Measurements from ENCODE around the gene HECW1.
A peak's percentile ranks its signal among the peaks of the same experiment; 100 is the strongest.

HECW1 gene

DNA sequence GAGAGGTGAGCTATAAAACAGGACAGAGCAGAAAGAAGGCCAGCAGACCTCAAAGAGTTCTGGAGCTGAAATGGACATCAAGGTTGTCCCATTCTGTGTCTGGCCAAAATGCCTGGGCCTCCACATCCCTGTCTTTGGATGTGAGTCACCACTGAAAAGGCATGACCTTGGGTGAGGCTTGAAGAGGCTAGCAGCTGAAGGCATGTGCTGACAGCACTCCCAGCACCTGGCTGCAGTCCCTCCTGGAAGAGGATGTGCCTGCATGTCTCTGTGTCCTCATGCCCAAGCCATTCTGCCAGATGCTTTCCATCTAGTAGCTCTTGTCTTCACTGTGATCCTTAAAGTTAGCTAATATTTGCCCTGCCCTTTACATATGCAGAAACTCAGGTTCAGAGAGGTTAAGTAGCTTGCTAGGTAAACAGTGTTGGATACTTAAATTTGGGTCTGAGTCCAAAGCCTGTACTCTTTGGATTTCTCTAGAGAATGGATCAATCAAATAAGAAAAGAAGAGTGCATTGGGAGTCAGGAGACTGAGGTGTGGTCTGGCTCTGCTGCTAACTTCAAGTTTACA, 35.8 kb downstream of the HECW1 start:
- peak; percentile 21 for DNase-seq (ENCODE audit: low spot score)

GRCh38 chr7:43151076-43151475, 38.6 kb downstream of the HECW1 start:
- no peak for DNase-seq (ENCODE audit: low spot score)

DNA sequence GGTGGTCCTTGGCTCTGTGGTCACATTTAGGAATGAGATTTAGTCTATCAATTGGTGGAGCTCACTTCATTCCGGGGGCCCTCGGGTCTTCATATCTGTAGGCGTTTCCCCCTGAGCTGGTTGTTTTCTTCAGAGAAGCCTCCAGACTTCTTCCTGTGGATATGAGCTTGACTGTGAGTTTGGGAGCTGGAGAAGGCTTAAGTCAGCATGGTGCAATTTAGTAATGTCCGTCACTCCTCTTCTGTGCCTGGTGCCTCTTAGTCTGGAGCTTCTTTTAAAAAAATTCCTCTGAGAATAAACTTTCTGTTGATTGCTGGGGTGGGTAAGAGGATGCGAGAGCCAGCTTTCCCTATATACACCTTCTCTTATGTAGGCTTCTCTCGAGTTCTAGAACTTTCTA, 40.2 kb downstream of the HECW1 start:
- no peak for DNase-seq (ENCODE audit: low spot score)

DNA sequence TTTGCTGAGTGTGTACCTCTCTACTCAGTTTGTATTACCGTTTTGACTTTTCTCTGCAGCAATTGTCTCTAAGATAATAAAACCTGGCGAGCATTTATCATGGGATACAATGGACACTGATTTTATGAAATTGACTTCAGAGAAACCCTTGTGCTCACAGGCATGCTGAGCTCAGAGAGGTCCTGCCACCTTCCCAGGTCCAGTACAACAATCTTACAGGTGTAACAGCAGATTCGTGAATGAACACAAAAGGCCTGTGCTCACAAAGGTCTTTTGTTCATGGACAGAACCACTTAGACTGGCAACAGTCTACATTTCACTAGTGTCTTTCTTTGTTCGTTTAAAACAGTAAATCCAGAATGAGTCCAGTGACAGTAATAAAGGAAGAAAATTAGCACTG, 43.2 kb downstream of the HECW1 start:
- no peak for DNase-seq (ENCODE audit: low spot score)

GRCh38 chr7:43163885-43164284, 51.4 kb downstream of the HECW1 start:
- DNase-seq (ENCODE audit: low spot score) = no peak

DNA sequence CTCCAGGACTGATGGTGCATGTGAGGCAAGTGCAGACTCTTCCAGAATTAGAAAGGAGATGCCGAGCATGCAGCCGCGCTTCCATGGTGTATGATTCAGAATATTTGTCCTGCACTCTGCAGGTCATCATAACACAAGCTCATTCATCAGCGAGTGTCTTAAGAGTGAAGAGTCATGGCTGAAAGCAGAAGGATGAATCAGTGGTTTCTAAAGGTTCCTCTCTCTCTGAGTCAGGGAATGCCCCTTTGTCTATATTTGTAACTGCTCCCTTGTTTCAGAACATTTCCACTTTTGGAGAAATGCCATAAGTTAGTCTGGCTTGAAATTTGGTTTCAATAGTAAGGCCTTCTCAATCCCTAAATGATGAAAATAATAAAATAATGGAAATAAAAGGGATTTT, 52.3 kb downstream of the HECW1 start:
- DNase-seq (ENCODE audit: low spot score) = peak; percentile 82

- DNase-seq (ENCODE audit: low spot score) = no peak
These were observed 54.2 kb downstream of the HECW1 start for GRCh38 chr7:43166686-43167085.

GRCh38 chr7:43169076-43169475, 56.6 kb downstream of the HECW1 start:
- DNase-seq (ENCODE audit: low spot score) = no peak

DNA sequence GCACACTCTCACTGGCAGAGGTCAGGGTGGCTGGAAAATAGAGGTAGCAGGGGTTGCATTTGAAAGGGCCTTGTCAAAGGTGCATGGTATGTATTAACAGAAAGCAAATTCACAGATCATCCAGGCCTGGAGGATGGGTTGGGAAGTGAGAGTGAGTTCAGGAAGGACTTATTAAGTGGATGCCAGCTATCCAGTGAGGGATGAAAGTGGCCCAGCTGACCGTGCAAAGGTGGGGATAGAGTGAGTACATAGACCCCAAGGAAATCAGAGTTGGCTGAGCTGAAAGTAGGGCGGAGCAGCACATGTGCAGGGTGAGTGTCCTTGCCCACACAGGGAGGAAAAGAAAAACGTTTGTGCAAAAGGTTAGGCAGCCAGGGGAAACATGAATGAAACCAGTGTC, 58.1 kb downstream of the HECW1 start:
- no peak for DNase-seq (ENCODE audit: low spot score)

- DNase-seq (ENCODE audit: low spot score) = no peak
These were observed 63.2 kb downstream of the HECW1 start for GRCh38 chr7:43175570-43176200.

DNA sequence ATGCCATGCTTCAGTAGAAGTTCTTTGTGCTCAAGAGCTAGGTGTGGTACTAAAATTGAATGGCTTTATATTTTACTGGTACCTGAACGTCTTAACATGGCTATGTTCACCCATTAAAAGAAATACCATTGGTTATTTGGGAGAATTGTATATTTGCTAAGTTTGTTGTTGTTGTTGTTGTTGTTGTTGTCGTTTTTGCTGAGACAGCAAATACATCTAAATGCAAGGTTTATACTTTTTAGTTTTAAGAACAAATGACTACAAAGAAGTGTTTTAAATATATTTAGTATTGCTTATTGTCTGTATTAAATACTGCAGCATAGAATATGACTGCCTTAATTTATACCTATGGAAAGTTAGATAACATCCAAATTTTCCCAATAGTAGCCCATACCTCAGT, 66.9 kb downstream of the HECW1 start:
- no peak for DNase-seq (ENCODE audit: low spot score)

DNA sequence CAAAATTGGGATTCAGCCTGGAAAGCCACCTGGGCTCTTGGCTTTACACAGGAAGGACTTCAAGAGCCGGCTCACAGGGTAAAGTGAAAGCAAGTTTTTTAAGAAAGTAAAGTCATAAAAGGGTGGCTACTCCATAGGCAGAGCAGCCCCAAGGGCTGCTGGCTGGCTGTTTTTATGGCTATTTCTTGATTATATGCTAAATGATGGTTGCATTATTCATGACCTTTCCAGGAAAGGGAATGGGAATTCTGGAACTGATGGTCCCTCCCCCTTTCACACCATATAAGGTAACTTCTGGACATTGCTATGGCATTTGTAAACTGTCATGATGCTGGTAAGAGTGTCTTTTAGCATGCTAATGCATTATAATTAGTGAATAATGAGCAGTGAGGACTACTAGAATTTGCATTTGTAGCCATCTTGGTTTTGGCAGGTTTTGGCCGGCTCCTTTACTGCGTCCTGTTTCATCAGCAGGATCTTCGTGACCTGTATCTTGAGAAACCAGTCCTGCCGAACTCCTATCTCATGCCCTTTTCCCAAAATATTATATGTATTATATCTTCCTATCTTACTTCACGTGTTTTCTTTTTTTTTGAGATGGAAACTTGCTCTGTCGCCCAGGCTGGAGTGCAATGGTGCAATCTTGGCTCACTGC, 80.5 kb downstream of the HECW1 start:
- DNase-seq (ENCODE audit: low spot score) = no peak

- DNase-seq (ENCODE audit: low spot score) = no peak
These were observed 81.4 kb downstream of the HECW1 start for GRCh38 chr7:43193893-43194292.

DNA sequence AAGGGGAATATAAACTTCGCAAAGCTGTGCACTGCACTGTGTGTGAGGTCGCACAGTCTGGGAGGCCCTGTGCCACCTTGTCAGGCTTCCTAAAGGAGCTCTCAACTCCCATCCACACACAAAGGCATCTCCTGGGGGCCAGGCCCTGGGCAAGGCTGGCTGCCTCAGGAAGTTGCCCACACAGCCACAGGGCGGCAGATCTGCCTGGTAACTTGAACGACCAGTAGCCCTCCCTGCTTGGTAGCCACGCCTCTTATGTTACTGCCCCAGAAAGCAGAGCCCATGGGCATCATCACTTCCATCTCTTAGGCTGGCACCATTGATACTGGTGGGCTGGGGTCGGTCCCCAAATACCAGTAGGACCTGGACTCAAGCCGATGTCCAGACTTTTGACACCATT, 82.8 kb downstream of the HECW1 start:
- no peak for DNase-seq (ENCODE audit: low spot score)

DNA sequence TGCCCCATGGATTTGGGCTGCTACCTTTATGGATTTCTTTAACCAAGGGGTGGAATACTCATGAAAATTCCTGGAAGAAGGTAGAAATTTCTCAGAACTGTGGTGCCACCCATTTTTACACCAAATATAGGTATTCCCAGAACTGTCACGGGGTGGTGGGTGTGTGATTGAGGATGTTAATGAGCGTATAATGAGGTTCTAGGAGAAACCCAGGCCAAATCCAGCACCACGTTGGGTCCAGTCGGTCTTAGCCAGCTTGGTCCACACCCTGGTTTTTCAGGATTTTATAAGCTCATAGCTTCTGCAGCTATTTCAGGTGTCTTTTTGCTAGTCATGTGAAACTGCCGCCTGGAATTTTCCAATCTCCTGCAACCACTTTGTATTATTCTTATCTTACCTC, 83.3 kb downstream of the HECW1 start:
- no peak for DNase-seq (ENCODE audit: low spot score)

DNA sequence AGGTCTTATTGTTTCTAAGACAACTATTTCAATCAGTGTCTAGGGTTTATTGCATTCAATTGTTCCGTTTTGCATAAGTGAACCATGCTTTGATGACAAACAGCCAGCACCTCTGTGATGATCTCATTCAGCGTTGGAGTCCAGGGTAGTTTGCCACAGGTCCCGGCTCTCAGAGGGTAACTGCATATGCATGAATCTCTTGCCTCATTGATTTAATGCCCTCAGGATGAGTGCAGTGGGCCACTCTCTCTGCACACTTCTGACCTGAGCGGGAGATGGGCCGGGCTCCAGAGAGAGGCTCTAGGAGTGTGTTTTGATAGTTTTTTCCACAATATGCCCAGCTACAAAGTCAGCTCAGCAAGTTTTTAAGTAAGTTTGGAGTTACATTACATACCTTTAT, 83.9 kb downstream of the HECW1 start:
- no peak for DNase-seq (ENCODE audit: low spot score)

- DNase-seq (ENCODE audit: low spot score) = no peak
These were observed 85.6 kb downstream of the HECW1 start for GRCh38 chr7:43198016-43198415.

DNA sequence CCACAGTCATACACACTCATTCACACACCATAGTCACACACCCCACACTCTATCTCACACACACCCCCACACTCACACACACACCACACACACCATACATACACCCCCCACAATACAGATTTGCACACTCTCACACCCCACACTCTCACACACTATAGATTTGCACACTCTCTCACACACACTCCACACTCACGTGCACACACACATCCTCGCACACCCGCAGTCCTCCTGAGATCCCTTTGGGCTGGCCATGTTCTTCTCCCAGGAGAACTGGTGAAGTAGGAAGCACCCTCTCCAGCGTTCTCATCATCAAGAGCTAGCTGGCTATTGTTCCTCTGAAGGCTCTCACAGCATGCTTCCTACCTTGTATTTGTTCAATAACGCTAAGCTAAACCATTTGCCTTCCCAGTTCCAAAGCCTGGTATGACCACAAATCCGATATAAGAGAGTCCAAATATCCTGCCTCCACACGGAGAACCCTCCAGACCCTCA, 86.2 kb downstream of the HECW1 start:
- no peak for DNase-seq (ENCODE audit: low spot score)

DNA sequence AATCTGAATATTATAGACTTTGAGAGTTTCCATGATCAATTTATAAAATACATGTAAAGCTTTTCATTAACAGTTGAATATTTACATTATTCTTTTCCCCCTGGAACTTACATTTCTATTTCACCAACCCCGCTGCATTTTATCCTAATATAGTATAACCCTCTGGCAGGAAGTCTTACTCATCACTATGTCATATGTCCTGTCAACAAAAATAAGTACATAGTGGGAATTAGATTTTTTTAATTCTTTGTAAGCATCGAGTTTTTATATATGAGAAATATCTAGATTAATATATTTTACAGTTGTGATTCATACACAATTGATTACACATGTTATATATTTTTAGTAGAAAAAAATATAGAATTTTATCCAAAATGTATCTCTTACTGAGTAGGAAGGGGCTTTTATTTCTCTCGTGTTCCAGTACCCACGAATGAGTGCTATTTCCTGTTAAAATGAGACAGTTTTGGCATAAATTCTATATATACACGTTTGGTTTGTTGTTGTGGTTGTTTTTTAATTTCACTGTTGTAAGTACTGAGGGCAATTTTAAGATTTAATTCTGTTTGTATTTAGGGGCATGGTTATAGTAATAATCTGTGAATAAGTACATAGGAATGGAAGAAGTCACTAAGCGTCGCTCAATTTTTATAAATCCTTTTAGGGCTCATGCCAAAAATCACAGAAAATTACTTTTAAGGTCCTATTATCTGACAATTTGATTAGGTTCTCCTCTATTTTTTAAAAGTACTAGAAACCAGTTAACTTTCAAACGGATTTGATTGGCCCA, 87.1 kb downstream of the HECW1 start:
- DNase-seq (ENCODE audit: low spot score) = no peak

GRCh38 chr7:43201912-43202311, 89.5 kb downstream of the HECW1 start:
- peak; percentile 22 for DNase-seq (ENCODE audit: low spot score)

DNA sequence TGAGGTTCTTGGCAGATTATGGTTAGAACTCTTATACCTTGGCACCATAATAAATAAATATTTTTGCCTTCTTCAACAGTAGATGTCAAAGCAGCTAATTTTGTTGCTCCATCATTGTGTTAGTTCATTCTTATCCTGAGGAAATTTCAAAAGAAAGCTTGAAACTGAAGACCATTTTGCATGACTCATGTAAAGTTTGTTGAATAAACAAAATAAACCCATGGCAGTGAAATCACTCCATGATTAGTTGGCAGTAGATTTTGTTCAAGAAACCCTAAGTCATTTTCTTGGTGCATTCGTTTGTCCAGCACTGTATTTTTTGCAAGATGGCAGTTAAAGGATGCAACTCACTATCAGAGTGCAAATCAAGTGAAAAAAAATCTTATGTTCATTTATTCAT, 91.6 kb downstream of the HECW1 start:
- DNase-seq (ENCODE audit: low spot score) = peak; percentile 36

DNA sequence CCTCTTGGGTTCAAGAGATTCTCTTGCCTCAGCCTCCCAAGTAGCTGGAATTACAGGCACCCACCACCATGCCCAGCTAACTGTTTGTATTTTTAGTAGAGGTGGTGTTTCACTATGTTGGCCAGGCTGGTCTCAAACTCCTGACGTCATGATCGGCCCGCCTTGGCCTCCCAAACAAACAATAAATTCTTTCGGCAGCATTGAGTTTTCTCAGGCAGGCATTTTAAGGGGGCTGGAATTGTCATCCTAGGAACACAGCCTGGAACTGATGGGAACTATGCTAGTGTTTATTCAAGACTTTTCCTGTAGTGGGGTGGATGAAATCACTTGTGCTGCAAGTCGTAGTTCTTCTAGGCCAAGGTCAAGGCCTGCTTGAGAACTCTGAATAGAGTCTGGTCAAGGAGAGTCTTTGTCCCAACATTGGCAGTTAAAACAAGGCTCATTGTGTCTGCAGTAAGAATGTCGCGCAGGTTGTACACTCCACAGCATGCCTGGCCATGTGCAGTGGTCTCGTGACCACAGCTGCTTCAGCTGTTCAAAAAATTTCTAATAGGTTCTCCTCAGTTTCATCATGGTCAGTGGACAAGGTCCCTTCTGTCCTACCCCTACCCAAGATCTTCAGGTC, 92.8 kb downstream of the HECW1 start:
- no peak for DNase-seq (ENCODE audit: low spot score)
